ENCODE results near the gene STX8.

The STX8 gene

DNA sequence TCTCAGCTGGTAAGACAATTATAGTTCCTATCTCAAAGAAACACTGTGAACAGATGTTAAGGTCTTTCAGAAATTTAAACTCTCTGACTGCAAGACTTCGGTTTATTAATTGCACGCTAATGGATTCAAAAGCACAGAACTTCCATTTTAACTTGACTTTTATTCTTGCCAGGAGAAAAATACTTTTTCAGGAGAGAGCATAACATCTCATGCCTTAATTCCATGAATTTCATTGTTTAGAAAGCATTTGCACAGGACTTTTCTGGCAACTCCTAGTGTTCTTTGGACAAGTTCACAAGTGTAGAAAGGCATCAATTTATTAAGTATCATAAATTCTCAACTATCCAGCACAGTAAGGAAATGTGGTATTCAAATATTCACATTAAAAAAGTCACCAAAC is 22.4 kb downstream of the STX8 start:
- no peak overlapping the region for H2AK5ac ChIP-seq (ENCODE audit: low read length, severe bottlenecking)
- H3K4me1 ChIP-seq (ENCODE audit: control insufficient read depth, insufficient read depth, low read depth, low read length), result no peaks in the 10 kb centered on the region
- no peak overlapping the region for H3K4me3 ChIP-seq (ENCODE audit: insufficient read depth in 1 of 2, low read depth in 1 of 2, low read length in 2 of 2)
- no peak overlapping the region for H3K9ac ChIP-seq (ENCODE audit: low read length)
- H2BK5ac ChIP-seq (ENCODE audit: low read depth, low read length, poor library complexity, severe bottlenecking), result no peak overlapping the region
- peaks cover 10% of the 10 kb centered on the region for H3K79me1 ChIP-seq (replicated peaks; ENCODE audit: low read length, poor library complexity, severe bottlenecking)
- no peak overlapping the region for H3K18ac ChIP-seq (ENCODE audit: low read depth in 1 of 2, low read length in 2 of 2)
- H3K4me2 ChIP-seq (ENCODE audit: low read length, poor library complexity, severe bottlenecking), result no peak overlapping the region
- peaks cover 0 to 5% of the 10 kb centered on the region in 2 experiments for H3K36me3 ChIP-seq (ENCODE audit: control insufficient read depth in 1 of 2, insufficient read depth in 2 of 2, low read depth in 1 of 2, low read length in 2 of 2)
- WGBS, result 98% methylated on average over 2 of the region's 2 CpGs
- no peak overlapping the region for H2AFZ ChIP-seq (ENCODE audit: low read depth, low read length)
- H4K8ac ChIP-seq (ENCODE audit: low read length), result no peak overlapping the region
- no peak overlapping the region for H3K27ac ChIP-seq (ENCODE audit: low read length, poor library complexity, severe bottlenecking)
- DNase-seq, result no peak
- no peaks in the 10 kb centered on the region for H3K9me3 ChIP-seq (ENCODE audit: control insufficient read depth, low read length)
- no peak overlapping the region for H2BK15ac ChIP-seq (ENCODE audit: low read depth, poor library complexity, severe bottlenecking)
- no peak overlapping the region for H4K91ac ChIP-seq (ENCODE audit: low read length)
- H3K4ac ChIP-seq (ENCODE audit: low read depth in 1 of 2, low read length in 2 of 2), result no peak overlapping the region
- no peak overlapping the region for H2BK12ac ChIP-seq (ENCODE audit: low read length in 2 of 2)
- H3K27me3 ChIP-seq (ENCODE audit: control insufficient read depth in 1 of 2, insufficient read depth in 1 of 2, low read length in 2 of 2), result no peaks in the 10 kb centered on the region
- H2BK120ac ChIP-seq (ENCODE audit: low read depth, low read length), result no peak overlapping the region
- no peak overlapping the region for H3K14ac ChIP-seq (ENCODE audit: low read length in 2 of 2)
- H3K23ac ChIP-seq (ENCODE audit: low read length in 2 of 2), result no peak overlapping the region

DNA sequence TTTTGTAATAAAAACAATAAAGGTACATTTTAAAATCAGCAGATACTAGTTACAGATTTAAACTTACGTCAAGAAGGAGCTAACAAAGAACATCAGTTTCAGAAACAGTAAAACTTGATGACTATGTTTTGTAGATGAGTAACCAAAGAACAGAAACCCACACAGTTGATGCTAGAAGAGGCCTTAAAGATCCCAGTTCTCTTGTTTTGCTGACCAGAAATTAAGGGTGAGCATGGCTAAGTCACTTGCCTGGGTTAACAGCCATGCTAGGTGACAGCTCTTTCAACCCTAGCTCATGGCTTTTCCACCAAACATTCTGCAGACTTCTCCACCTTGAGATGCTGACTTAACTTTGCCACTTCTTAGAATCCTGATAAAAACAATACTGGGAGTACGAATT is 26.4 kb downstream of the STX8 start:
- Histone ChIP-seq H3K4me1 (ENCODE audit: control insufficient read depth, insufficient read depth, low read depth, low read length) (peaks cover under 1% of the 10 kb centered on the region), H3K9ac (ENCODE audit: low read length) (no peak overlapping the region), H3K27me3 (ENCODE audit: control insufficient read depth in 1 of 2, insufficient read depth in 1 of 2, low read length in 2 of 2) (no peaks in the 10 kb centered on the region), H2BK12ac (ENCODE audit: low read length in 2 of 2) (no peak overlapping the region), H3K14ac (ENCODE audit: low read length in 2 of 2) (no peak overlapping the region), H2BK15ac (ENCODE audit: low read depth, poor library complexity, severe bottlenecking) (no peak overlapping the region), H2AFZ (ENCODE audit: low read depth, low read length) (no peak overlapping the region), H4K91ac (ENCODE audit: low read length) (no peak overlapping the region), H3K36me3 (ENCODE audit: control insufficient read depth in 1 of 2, insufficient read depth in 2 of 2, low read depth in 1 of 2, low read length in 2 of 2) (peaks cover 0 to 5% of the 10 kb centered on the region in 2 experiments), H3K79me1 (replicated peaks; ENCODE audit: low read length, poor library complexity, severe bottlenecking) (no peaks in the 10 kb centered on the region), H3K18ac (ENCODE audit: low read depth in 1 of 2, low read length in 2 of 2) (no peak overlapping the region), H3K4me3 (ENCODE audit: insufficient read depth in 1 of 2, low read depth in 1 of 2, low read length in 2 of 2) (no peak overlapping the region), H3K27ac (ENCODE audit: low read length, poor library complexity, severe bottlenecking) (no peak overlapping the region), H3K4me2 (ENCODE audit: low read length, poor library complexity, severe bottlenecking) (no peak overlapping the region), H3K4ac (ENCODE audit: low read depth in 1 of 2, low read length in 2 of 2) (no peak overlapping the region), H2AK5ac (ENCODE audit: low read length, severe bottlenecking) (no peak overlapping the region), H3K23ac (ENCODE audit: low read length in 2 of 2) (no peak overlapping the region), H3K9me3 (ENCODE audit: control insufficient read depth, low read length) (no peaks in the 10 kb centered on the region), H2BK5ac (ENCODE audit: low read depth, low read length, poor library complexity, severe bottlenecking) (no peak overlapping the region), H2BK120ac (ENCODE audit: low read depth, low read length) (no peak overlapping the region), H4K8ac (ENCODE audit: low read length) (no peak overlapping the region)
- no peak for DNase-seq
- 100% methylated on average over 2 of the region's 2 CpGs for WGBS

DNA sequence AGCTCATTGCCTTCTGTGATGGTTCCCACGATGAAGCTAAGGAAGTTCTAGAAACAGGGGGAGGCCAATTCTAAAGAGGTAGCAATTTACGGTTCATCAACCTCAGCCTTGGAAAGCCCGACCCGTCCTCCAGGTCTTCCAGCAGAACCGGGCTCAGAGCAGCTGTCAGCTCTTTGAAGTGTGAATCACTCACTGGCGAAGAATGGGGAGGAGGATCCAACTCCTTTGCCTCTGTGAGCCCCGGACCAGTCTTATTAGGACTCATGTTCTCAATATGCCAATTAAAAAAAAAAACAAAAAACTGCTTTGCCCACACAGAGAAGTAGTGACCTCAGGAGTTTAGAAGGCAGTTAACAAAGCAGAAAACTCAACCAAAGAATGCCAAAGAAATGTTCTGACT is 31.4 kb downstream of the STX8 start:
- Histone ChIP-seq H3K18ac (ENCODE audit: low read depth in 1 of 2, low read length in 2 of 2) (no peak overlapping the region), H3K14ac (ENCODE audit: low read length in 2 of 2) (no peak overlapping the region), H3K79me1 (replicated peaks; ENCODE audit: low read length, poor library complexity, severe bottlenecking) (peaks cover 4% of the 10 kb centered on the region), H3K36me3 (ENCODE audit: control insufficient read depth in 1 of 2, insufficient read depth in 2 of 2, low read depth in 1 of 2, low read length in 2 of 2) (peaks cover 4 to 9% of the 10 kb centered on the region in 2 experiments), H2BK12ac (ENCODE audit: low read length in 2 of 2) (no peak overlapping the region), H3K23ac (ENCODE audit: low read length in 2 of 2) (no peak overlapping the region), H3K9ac (ENCODE audit: low read length) (no peak overlapping the region), H2AFZ (ENCODE audit: low read depth, low read length) (no peak overlapping the region), H3K4me1 (ENCODE audit: control insufficient read depth, insufficient read depth, low read depth, low read length) (peaks cover 4% of the 10 kb centered on the region), H2BK120ac (ENCODE audit: low read depth, low read length) (no peak overlapping the region), H3K4me3 (ENCODE audit: insufficient read depth in 1 of 2, low read depth in 1 of 2, low read length in 2 of 2) (no peak overlapping the region), H2BK15ac (ENCODE audit: low read depth, poor library complexity, severe bottlenecking) (no peak overlapping the region), H2BK5ac (ENCODE audit: low read depth, low read length, poor library complexity, severe bottlenecking) (no peak overlapping the region), H3K4me2 (ENCODE audit: low read length, poor library complexity, severe bottlenecking) (no peak overlapping the region), H4K91ac (ENCODE audit: low read length) (no peak overlapping the region), H4K8ac (ENCODE audit: low read length) (no peak overlapping the region), H3K9me3 (ENCODE audit: control insufficient read depth, low read length) (no peaks in the 10 kb centered on the region), H3K4ac (ENCODE audit: low read depth in 1 of 2, low read length in 2 of 2) (no peak overlapping the region), H3K27ac (ENCODE audit: low read length, poor library complexity, severe bottlenecking) (no peak overlapping the region), H2AK5ac (ENCODE audit: low read length, severe bottlenecking) (no peak overlapping the region), H3K27me3 (ENCODE audit: control insufficient read depth in 1 of 2, insufficient read depth in 1 of 2, low read length in 2 of 2) (no peaks in the 10 kb centered on the region)
- DNase-seq, result no peak
- WGBS, result 93% methylated on average over 7 of the region's 7 CpGs

DNA sequence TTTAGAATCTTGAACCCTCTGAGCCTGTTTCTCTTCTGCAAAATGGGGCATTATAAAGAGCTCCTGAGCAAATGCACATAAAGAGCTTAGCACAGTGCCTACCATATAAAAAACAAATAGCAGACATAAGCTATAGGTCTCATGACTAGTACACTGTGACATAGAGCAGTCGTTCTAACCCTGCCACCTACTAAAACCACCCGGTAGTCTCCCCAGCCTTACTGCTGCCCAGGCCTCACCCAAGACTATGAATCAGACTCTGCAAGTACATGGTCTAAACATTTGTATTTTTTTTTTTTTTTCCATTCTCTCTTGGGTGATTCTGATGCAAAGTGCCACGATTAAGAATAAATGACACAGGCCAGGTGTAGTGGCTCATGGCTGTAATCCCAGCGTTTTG is 33.9 kb downstream of the STX8 start:
- H3K4me2 ChIP-seq (ENCODE audit: low read length, poor library complexity, severe bottlenecking), result no peak overlapping the region
- H3K9ac ChIP-seq (ENCODE audit: low read length), result no peak overlapping the region
- H3K4me3 ChIP-seq (ENCODE audit: insufficient read depth in 1 of 2, low read depth in 1 of 2, low read length in 2 of 2), result no peak overlapping the region
- H2BK120ac ChIP-seq (ENCODE audit: low read depth, low read length), result no peak overlapping the region
- peaks cover 4% of the 10 kb centered on the region for H3K4me1 ChIP-seq (ENCODE audit: control insufficient read depth, insufficient read depth, low read depth, low read length)
- H3K14ac ChIP-seq (ENCODE audit: low read length in 2 of 2), result no peak overlapping the region
- no peak overlapping the region for H4K8ac ChIP-seq (ENCODE audit: low read length)
- H3K79me1 ChIP-seq (replicated peaks; ENCODE audit: low read length, poor library complexity, severe bottlenecking), result peaks cover 8% of the 10 kb centered on the region
- peaks cover 4 to 9% of the 10 kb centered on the region in 2 experiments for H3K36me3 ChIP-seq (ENCODE audit: control insufficient read depth in 1 of 2, insufficient read depth in 2 of 2, low read depth in 1 of 2, low read length in 2 of 2)
- H2AFZ ChIP-seq (ENCODE audit: low read depth, low read length), result no peak overlapping the region
- H3K18ac ChIP-seq (ENCODE audit: low read depth in 1 of 2, low read length in 2 of 2), result no peak overlapping the region
- H3K27ac ChIP-seq (ENCODE audit: low read length, poor library complexity, severe bottlenecking), result no peak overlapping the region
- H3K9me3 ChIP-seq (ENCODE audit: control insufficient read depth, low read length), result no peaks in the 10 kb centered on the region
- no peak for DNase-seq
- H2BK15ac ChIP-seq (ENCODE audit: low read depth, poor library complexity, severe bottlenecking), result no peak overlapping the region
- no peak overlapping the region for H2AK5ac ChIP-seq (ENCODE audit: low read length, severe bottlenecking)
- no peak overlapping the region for H4K91ac ChIP-seq (ENCODE audit: low read length)
- 95% methylated on average over 4 of the region's 4 CpGs for WGBS
- no peak overlapping the region for H2BK5ac ChIP-seq (ENCODE audit: low read depth, low read length, poor library complexity, severe bottlenecking)
- no peak overlapping the region for H3K23ac ChIP-seq (ENCODE audit: low read length in 2 of 2)
- H3K27me3 ChIP-seq (ENCODE audit: control insufficient read depth in 1 of 2, insufficient read depth in 1 of 2, low read length in 2 of 2), result no peaks in the 10 kb centered on the region
- no peak overlapping the region for H3K4ac ChIP-seq (ENCODE audit: low read depth in 1 of 2, low read length in 2 of 2)
- H2BK12ac ChIP-seq (ENCODE audit: low read length in 2 of 2), result no peak overlapping the region

Data from mesenchymal stem cell (in vitro differentiated cells and primary cell).